GM18505 (cell line): ENCODE measurements around the gene EBF3.
"Not testable (repeated sequence)": the region's sequence is repeated elsewhere in the genome, so short reads cannot be mapped to it uniquely, and the experiment has no call there.

Experiments
- ATAC-seq: cut with Tn5 transposase; IDR thresholded peaks from one replicate; pipeline ENCODE4 v1.9.1; 2021; ENCODE audit not compliant: unreplicated experiment
- POLR2A ChIP-seq: IDR thresholded peaks from 4 replicates; pipeline ENCODE4 v1.6.1; 2011; ENCODE audit warnings: borderline replicate concordance; ENCODE audit not compliant: insufficient read depth, insufficient read length; ENCODE audit errors: extremely low read depth

The EBF3 gene

GRCh38 chr10:129927351-129928120, 36.5 kb downstream of the EBF3 start:
- no peak for ATAC-seq
- no peak for TF ChIP-seq POLR2A

- no peak for ATAC-seq
Measured at GRCh38 chr10:129926066-129927055, 37.7 kb downstream of the EBF3 start.

GRCh38 chr10:129924375-129925085, 39.5 kb downstream of the EBF3 start:
- no peak for ATAC-seq
- TF ChIP-seq POLR2A: no peak

More at GRCh38 chr10:129926066-129927055, 37.7 kb downstream of the EBF3 start:
- TF ChIP-seq POLR2A: no peak

- no peak for ATAC-seq
- no peak for TF ChIP-seq POLR2A
Measured at GRCh38 chr10:129922598-129923123, 41.4 kb downstream of the EBF3 start.

DNA sequence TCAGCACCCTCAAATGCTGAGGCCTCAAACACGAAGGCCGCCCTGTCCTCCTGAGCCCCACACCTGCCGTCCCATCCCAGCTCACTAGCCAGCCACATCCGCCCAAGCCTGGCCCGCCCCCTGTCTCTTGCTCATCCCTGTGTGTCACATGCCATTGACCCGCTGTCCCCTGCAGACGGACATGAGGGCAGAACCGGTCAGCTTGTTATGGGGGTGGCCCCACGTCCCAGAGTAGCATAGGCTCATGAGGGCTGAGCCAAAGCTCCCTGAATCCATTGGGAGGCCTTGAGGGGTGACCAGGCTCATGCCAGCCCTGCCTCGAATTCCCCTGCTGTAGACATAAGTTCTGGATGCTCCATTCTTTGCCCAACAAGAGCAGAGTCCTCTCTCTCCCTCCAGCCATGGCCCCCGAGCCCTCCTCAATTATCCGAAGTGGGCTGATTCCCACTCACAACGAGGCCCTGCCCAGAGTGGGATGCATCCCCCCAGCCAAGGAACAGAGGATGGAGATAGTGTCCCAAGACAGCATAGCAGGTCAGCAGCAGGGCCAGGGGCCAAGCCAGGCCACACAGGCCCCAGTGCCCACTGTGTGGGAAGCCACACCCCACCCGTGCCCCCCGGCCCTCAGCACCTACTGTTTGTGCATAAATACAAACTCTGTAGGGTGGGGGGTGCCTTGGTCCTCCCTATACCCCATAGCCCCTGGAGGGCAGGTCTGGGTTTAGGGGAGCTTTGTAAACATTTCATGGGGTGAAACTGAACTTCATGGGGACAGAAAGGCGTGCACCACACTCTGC, 42.1 kb downstream of the EBF3 start:
- TF ChIP-seq POLR2A: no peak
- ATAC-seq: no peak

DNA sequence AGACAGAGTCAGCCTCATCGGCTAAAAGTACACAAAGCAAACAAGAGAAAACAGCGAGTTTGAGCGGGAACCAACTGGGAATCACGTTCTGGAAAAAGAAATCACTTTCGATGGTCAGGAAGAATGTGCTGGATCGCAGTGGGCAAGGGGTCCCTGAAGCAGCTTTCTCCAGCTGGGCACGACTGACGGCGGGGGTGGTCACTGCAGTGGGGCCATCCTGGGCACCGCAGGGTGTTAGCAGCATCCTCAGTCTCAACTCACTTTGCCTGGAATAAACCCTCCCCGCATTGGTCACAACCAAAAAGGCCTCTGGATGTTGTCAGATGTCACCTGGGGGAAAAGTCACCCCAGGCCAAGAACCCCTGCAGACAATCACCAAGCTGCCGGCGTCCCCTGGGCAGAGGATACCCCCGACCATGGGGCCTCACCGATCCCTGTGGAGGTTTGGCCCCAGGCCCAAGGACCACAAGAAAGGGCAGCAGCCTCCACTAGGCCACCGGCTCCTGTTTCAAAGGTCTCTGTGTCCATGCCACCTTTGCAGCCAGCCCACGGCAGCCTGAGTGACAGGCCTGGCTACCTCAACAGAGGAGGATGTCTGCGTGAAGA, 42.9 kb downstream of the EBF3 start:
- no peak for ATAC-seq
- no peak for TF ChIP-seq POLR2A

GRCh38 chr10:129920187-129920586, 43.9 kb downstream of the EBF3 start:
- ATAC-seq: not testable (repeated sequence)

DNA sequence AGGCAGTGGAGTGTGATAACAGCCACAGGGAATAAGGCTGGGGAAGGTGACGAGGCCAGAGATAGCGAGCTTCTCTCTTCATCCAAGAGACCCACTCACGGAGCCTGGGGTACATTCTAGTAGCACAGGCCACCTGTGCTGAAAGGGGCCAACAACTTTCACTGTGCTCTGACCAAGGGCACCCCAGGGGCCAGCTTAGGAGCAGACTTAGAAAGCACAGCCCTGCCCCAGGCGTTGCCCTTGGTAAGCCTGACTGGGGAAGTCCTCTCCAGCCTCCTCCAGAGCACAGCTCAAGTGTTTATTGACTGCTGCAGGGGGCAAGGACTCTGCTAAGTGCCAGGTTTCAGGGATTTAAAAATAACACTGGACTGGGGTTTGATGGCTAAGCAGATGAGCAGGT, 44.7 kb downstream of the EBF3 start:
- TF ChIP-seq POLR2A: no peak
- ATAC-seq: no peak

DNA sequence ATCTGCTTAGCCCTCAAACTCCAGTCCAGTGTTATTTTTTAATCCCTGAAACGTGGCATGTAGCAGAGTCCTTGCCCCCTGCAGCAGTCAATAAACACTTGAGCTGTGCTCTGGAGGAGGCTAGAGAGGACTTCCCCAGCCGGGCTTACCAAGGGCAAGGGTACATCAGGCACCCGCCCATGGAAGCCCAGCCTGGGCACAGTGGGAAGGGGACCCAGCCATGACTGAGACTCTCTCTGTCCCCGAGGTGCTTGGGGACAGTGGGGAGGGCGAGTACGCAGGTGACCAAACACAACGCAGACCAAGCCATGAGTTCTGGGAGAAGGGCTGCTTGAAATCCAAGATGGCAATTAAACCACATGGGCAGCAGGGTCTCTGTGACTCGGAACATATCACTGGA, 45.2 kb downstream of the EBF3 start:
- no peak for ATAC-seq
- no peak for TF ChIP-seq POLR2A

- no peak for ATAC-seq
- no peak for TF ChIP-seq POLR2A
Measured at GRCh38 chr10:129918401-129918800, 45.7 kb downstream of the EBF3 start.

GRCh38 chr10:129917936-129918335, 46.1 kb downstream of the EBF3 start:
- TF ChIP-seq POLR2A: no peak
- ATAC-seq: no peak

GRCh38 chr10:129916506-129916995, 47.5 kb downstream of the EBF3 start:
- ATAC-seq: no peak

More at GRCh38 chr10:129916506-129916995, 47.5 kb downstream of the EBF3 start:
- no peak for TF ChIP-seq POLR2A
